Tibial nerve (tissue), 4 donors: Measurements from ENCODE around the gene ARSB.

Experiments
- EP300 ChIP-seq, 2 donors: sonication (generic); formaldehyde crosslinking; IDR thresholded peaks; one replicate each; pipeline ENCODE4 v1.6.1; 2017; ENCODE audit warnings: antibody characterized with exemption in 2 of 2, mild to moderate bottlenecking in 1 of 2
- TF ChIP-seq, protein P1 (sequence below), 5 experiments: fragments of 200-600 bp in 3 of 5; fragments of 450-650 bp in 2 of 5; sonication (generic) in 3 of 5; IDR thresholded peaks; one replicate each; pipeline ENCODE4 v1.5.1; 2016 to 2019; ENCODE audit warnings: antibody characterized with exemption in 5 of 5, mild to moderate bottlenecking in 3 of 5, moderate library complexity in 2 of 5

DNA sequence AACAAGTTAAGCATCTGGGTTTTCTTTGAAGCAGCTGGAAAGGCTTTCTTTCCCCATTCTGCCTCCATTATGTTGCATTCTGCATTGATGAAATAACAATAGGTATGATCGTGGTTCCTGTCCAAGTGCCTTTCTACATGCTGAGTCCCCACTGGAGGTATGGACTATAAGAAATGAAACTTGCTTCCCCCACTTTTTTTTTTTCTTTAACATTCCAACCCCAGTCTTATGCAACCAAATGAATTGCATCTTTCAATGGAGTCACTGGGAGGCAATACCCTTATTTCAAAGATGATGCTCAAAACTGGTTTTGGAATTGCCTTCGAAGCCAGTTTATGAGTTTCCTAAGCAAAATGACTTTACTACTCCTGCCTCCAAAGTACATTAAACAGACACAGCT lies 58.9 kb downstream of the ARSB start:
- no peak for TF ChIP-seq EP300 (IDR thresholded peaks at IDR 0.05)
- TF ChIP-seq, protein P1, sequence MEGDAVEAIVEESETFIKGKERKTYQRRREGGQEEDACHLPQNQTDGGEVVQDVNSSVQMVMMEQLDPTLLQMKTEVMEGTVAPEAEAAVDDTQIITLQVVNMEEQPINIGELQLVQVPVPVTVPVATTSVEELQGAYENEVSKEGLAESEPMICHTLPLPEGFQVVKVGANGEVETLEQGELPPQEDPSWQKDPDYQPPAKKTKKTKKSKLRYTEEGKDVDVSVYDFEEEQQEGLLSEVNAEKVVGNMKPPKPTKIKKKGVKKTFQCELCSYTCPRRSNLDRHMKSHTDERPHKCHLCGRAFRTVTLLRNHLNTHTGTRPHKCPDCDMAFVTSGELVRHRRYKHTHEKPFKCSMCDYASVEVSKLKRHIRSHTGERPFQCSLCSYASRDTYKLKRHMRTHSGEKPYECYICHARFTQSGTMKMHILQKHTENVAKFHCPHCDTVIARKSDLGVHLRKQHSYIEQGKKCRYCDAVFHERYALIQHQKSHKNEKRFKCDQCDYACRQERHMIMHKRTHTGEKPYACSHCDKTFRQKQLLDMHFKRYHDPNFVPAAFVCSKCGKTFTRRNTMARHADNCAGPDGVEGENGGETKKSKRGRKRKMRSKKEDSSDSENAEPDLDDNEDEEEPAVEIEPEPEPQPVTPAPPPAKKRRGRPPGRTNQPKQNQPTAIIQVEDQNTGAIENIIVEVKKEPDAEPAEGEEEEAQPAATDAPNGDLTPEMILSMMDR (IDR thresholded peaks at IDR 0.05), result no peak
